Thyroid gland (tissue), 4 donors: ENCODE results near the gene GALNT18.

Experiments
- POLR2A ChIP-seq, 2 donors: fragments of 450-650 bp; IDR thresholded peaks; one replicate each; pipeline ENCODE4 v1.6.1; 2017; ENCODE audit warnings: antibody characterized with exemption in 2 of 2, mild to moderate bottlenecking in 2 of 2, moderate library complexity in 1 of 2
- TF ChIP-seq, protein P1 (sequence below), 6 experiments: fragments of 200-600 bp in 3 of 6; fragments of 450-650 bp in 3 of 6; sonication (generic) in 3 of 6; IDR thresholded peaks; one replicate each; pipeline ENCODE4 v1.5.1; 2016 to 2019; ENCODE audit warnings: antibody characterized with exemption in 6 of 6, mild to moderate bottlenecking in 2 of 6, inconsistent platforms in 1 of 6, moderate library complexity in 1 of 6

DNA sequence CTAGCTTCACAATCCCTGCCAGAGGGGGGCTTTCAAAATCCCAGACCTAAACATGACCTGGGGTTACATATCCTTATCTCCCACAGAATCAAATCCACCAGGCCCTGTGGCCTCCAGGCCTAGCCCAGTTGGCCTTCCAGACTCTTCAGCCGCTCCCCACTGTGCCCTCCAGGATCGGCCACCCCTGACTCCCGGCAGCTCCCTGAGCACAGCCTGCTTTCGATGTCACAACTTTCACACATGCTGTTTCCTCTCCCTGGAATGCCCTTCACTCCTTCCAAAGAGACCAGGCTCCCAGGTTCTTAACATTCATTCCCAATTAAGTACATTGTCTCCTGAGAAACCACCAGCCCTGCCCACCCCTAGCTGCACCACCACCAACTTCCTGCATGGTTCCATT lies 331.5 kb downstream of the GALNT18 start:
- no peak for TF ChIP-seq POLR2A (IDR thresholded peaks at IDR 0.05)
- TF ChIP-seq, protein P1, sequence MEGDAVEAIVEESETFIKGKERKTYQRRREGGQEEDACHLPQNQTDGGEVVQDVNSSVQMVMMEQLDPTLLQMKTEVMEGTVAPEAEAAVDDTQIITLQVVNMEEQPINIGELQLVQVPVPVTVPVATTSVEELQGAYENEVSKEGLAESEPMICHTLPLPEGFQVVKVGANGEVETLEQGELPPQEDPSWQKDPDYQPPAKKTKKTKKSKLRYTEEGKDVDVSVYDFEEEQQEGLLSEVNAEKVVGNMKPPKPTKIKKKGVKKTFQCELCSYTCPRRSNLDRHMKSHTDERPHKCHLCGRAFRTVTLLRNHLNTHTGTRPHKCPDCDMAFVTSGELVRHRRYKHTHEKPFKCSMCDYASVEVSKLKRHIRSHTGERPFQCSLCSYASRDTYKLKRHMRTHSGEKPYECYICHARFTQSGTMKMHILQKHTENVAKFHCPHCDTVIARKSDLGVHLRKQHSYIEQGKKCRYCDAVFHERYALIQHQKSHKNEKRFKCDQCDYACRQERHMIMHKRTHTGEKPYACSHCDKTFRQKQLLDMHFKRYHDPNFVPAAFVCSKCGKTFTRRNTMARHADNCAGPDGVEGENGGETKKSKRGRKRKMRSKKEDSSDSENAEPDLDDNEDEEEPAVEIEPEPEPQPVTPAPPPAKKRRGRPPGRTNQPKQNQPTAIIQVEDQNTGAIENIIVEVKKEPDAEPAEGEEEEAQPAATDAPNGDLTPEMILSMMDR (IDR thresholded peaks at IDR 0.05) = no peak
